ENCODE measurements around the gene TOP3B.

The TOP3B gene

GRCh38 chr22:21974058-21974649 is 8.4 kb downstream of the TOP3B start:
- TF ChIP-seq PPARA (CRISPR knock-in tag; IDR thresholded peaks at IDR 0.05; ENCODE audit: borderline replicate concordance), result no peak
- TF ChIP-seq CSDC2 (CRISPR knock-in tag; IDR thresholded peaks at IDR 0.05), result no peak
- no peak for TF ChIP-seq OSR1 (CRISPR knock-in tag; IDR thresholded peaks at IDR 0.05)
- TF ChIP-seq TCF4 (CRISPR knock-in tag; IDR thresholded peaks at IDR 0.05; ENCODE audit: borderline replicate concordance), result no peak
- TF ChIP-seq ZNF565 (CRISPR knock-in tag; conservative IDR thresholded peaks at IDR 0.05; ENCODE audit: low read depth), result no peak
- TF ChIP-seq TOX (CRISPR knock-in tag; IDR thresholded peaks at IDR 0.05; ENCODE audit: borderline replicate concordance), result no peak
- no peak for TF ChIP-seq ZC3H10 (CRISPR knock-in tag; IDR thresholded peaks at IDR 0.05)
- TF ChIP-seq CSRNP3 (CRISPR knock-in tag; IDR thresholded peaks at IDR 0.05), result no peak
- ATAC-seq, result no peak

DNA sequence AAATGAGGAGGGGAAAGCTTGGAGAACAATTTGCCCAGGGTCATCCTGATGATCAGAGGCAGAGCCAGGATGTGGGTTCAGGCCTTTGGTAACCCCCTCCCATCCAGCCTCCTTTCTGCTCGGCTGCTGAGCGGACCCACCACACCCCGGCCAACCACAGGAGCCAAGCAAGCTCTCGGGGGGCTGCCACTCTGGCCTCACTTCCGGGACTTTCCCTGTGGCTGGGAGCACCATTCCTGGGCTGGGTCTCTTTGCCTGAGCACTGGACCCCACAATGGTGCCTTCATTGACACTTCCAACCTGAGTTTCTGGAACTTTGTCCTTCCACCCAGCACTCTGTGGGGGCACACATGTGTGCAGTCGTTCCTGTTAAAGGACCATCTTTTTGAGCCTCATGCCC is 9.8 kb downstream of the TOP3B start:
- TF ChIP-seq POU6F1 (CRISPR knock-in tag; IDR thresholded peaks at IDR 0.05; ENCODE audit: borderline replicate concordance, low read depth) (no peak), RARB (CRISPR knock-in tag; IDR thresholded peaks at IDR 0.05) (no peak), TOX (CRISPR knock-in tag; IDR thresholded peaks at IDR 0.05; ENCODE audit: borderline replicate concordance) (no peak), ZFP3 (CRISPR knock-in tag; IDR thresholded peaks at IDR 0.05) (no peak), SNAI2 (CRISPR knock-in tag; IDR thresholded peaks at IDR 0.05) (no peak), BACH2 (CRISPR knock-in tag; IDR thresholded peaks at IDR 0.05; ENCODE audit: borderline replicate concordance) (no peak), TCF4 (CRISPR knock-in tag; IDR thresholded peaks at IDR 0.05; ENCODE audit: borderline replicate concordance) (no peak), ZNF8 (CRISPR knock-in tag; IDR thresholded peaks at IDR 0.05) (no peak), ESRRG (CRISPR knock-in tag; IDR thresholded peaks at IDR 0.05) (no peak), ZNF70 (CRISPR knock-in tag; IDR thresholded peaks at IDR 0.05) (no peak), TSHZ2 (CRISPR knock-in tag; IDR thresholded peaks at IDR 0.05) (no peak), CSRNP3 (CRISPR knock-in tag; IDR thresholded peaks at IDR 0.05) (no peak), ISL1 (CRISPR knock-in tag; IDR thresholded peaks at IDR 0.05) (no peak), CSDC2 (CRISPR knock-in tag; IDR thresholded peaks at IDR 0.05) (no peak), OSR1 (CRISPR knock-in tag; IDR thresholded peaks at IDR 0.05) (no peak), ZFP30 (CRISPR knock-in tag; IDR thresholded peaks at IDR 0.05) (no peak), GLIS3 (CRISPR knock-in tag; IDR thresholded peaks at IDR 0.05) (no peak), ZNF565 (CRISPR knock-in tag; conservative IDR thresholded peaks at IDR 0.05; ENCODE audit: low read depth) (no peak)
- ATAC-seq, result no peak; the same call in 2 of the 3 replicates

GRCh38 chr22:21972293-21972779 is 10.3 kb downstream of the TOP3B start:
- TF ChIP-seq PPARA (CRISPR knock-in tag; IDR thresholded peaks at IDR 0.05; ENCODE audit: borderline replicate concordance) (peak; percentile 32; the same call in 1 of the 2 replicates), PATZ1 (CRISPR knock-in tag; IDR thresholded peaks at IDR 0.05; ENCODE audit: borderline replicate concordance) (no peak), ZFP3 (CRISPR knock-in tag; IDR thresholded peaks at IDR 0.05) (no peak)
- ATAC-seq, result peak; percentile 89

Measured in SK-N-SH treated with all-trans-retinoic acid at 6 μM for 48 hours (cell line).